ENCODE results near the gene MELK.

DNA sequence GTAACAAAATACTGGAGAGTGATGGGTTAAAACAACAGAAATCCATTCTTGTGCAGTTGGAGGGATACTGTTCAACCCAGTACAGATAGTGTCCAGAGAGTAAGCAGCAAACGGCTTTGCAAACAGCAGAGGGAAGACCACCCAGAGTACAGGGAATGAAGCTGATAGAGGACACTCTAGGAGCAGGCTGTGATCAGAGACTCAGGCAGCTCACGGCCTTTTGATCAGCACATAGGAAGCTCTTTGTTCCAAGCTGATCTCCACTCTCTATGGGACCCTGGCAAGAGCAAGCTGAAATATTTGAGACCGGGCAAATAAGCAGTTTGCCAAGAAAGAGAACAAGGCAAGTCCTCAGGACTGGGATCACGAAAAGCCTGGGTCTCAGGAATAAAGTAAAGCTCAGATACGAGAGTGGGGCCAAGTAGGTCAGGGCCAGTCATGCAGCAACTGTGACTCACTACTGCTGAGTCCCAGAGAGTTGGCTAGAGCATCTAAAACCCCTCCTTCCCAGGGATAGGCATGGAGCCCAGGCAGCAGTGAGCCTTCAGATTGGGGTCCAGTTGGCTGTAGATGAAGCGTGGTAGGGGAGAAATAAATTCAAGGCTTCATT lies 52.4 kb downstream of the MELK start:
- TF ChIP-seq, protein P1, sequence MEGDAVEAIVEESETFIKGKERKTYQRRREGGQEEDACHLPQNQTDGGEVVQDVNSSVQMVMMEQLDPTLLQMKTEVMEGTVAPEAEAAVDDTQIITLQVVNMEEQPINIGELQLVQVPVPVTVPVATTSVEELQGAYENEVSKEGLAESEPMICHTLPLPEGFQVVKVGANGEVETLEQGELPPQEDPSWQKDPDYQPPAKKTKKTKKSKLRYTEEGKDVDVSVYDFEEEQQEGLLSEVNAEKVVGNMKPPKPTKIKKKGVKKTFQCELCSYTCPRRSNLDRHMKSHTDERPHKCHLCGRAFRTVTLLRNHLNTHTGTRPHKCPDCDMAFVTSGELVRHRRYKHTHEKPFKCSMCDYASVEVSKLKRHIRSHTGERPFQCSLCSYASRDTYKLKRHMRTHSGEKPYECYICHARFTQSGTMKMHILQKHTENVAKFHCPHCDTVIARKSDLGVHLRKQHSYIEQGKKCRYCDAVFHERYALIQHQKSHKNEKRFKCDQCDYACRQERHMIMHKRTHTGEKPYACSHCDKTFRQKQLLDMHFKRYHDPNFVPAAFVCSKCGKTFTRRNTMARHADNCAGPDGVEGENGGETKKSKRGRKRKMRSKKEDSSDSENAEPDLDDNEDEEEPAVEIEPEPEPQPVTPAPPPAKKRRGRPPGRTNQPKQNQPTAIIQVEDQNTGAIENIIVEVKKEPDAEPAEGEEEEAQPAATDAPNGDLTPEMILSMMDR (IDR thresholded peaks at IDR 0.05; ENCODE audit: low read depth, low read length, poor library complexity, severe bottlenecking): no peak
- no peak for TF ChIP-seq EZH2phosphoT487 (IDR thresholded peaks at IDR 0.05; ENCODE audit: borderline replicate concordance, low read length)

All from DOHH2 (cell line).